ENCODE data around the gene CPNE7. TPM values are rescaled to one million over a fixed set of nuclear protein-coding genes. Genes with fewer than 3 reads are reported as not detected.

The CPNE7 gene
- total and polyA plus RNA-seq, 2 donors (not counting 1 experiment from before 2014, with no cell fraction given): 0.51 to 0.76 TPM

GRCh38 chr16:89583197-89583894, 7.8 kb downstream of the CPNE7 start:
- no peak overlapping the region for H3K27ac Mint-ChIP-seq
- WGBS (ENCODE audit: insufficient coverage): 95% methylated on average over 36 of the region's 36 CpGs

More at GRCh38 chr16:89583197-89583894, 7.8 kb downstream of the CPNE7 start:
- Histone ChIP-seq H3K9ac (ENCODE audit: low read length) (no peak overlapping the region), H3K4me2 (replicated peaks; ENCODE audit: low read depth, low read length, poor library complexity, severe bottlenecking) (no peak overlapping the region), H3K9me3 (ENCODE audit: control extremely low read depth in 1 of 3, control insufficient read depth in 2 of 3, insufficient read depth in 1 of 3, low read length in 2 of 3) (peaks cover 0 to 9% (median 0%) of the 10 kb centered on the region in 3 donors), H3K27me3 (replicated peaks in 1 of 4; ENCODE audit: control extremely low read depth in 1 of 4, control insufficient read depth in 3 of 4, insufficient read depth in 4 of 4, low read length in 3 of 4) (no peaks in the 10 kb centered on the region), H3K27ac (ENCODE audit: low read length in 2 of 2) (no peak overlapping the region), H2AFZ (ENCODE audit: insufficient read depth, low read depth, low read length, poor library complexity, severe bottlenecking) (no peak overlapping the region), H3K4me3 (ENCODE audit: control extremely low read depth in 1 of 5, extremely low read depth in 1 of 5, insufficient read depth in 1 of 5, low read depth in 2 of 5, low read length in 4 of 5) (no peak overlapping the region), H3K79me2 (ENCODE audit: control insufficient read depth, insufficient read depth, low read length) (no peaks in the 10 kb centered on the region), H4K20me1 (ENCODE audit: control insufficient read depth, insufficient read depth, low read length, poor library complexity, severe bottlenecking) (no peaks in the 10 kb centered on the region), H3K4me1 (ENCODE audit: control insufficient read depth in 2 of 2, insufficient read depth in 2 of 2, low read length in 2 of 2) (no peaks in the 10 kb centered on the region), H3K36me3 (replicated peaks in 1 of 2; ENCODE audit: control extremely low read depth in 1 of 2, control insufficient read depth in 1 of 2, extremely low read depth in 1 of 2, insufficient read depth in 2 of 2, low read length in 1 of 2) (no peaks in the 10 kb centered on the region)
- DNase-seq (no peak), ATAC-seq (ENCODE audit: low read depth) (no peak)
- Mint-ChIP-seq H3K9me3 (ENCODE audit: insufficient read depth) (no peaks in the 10 kb centered on the region), H3K4me3 (no peak overlapping the region), H3K27me3 (no peaks in the 10 kb centered on the region), H3K4me1 (no peaks in the 10 kb centered on the region)
- ChIA-PET CTCF (no interaction called here), POLR2A (no interaction called here)
- TF ChIP-seq, protein P1, sequence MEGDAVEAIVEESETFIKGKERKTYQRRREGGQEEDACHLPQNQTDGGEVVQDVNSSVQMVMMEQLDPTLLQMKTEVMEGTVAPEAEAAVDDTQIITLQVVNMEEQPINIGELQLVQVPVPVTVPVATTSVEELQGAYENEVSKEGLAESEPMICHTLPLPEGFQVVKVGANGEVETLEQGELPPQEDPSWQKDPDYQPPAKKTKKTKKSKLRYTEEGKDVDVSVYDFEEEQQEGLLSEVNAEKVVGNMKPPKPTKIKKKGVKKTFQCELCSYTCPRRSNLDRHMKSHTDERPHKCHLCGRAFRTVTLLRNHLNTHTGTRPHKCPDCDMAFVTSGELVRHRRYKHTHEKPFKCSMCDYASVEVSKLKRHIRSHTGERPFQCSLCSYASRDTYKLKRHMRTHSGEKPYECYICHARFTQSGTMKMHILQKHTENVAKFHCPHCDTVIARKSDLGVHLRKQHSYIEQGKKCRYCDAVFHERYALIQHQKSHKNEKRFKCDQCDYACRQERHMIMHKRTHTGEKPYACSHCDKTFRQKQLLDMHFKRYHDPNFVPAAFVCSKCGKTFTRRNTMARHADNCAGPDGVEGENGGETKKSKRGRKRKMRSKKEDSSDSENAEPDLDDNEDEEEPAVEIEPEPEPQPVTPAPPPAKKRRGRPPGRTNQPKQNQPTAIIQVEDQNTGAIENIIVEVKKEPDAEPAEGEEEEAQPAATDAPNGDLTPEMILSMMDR (IDR thresholded peaks at IDR 0.05): no peak
- TF ChIP-seq EZH2 (IDR thresholded peaks at IDR 0.05; ENCODE audit: borderline replicate concordance, insufficient read depth, low read depth, low read length, poor library complexity, severe bottlenecking): no peak
- intact Hi-C loops (cut with micrococcal nuclease): no loop called here

All from B cell (primary cell).